A549 (cell line): ENCODE measurements around the gene NRXN3.

Source experiments
- CHD2 ChIP-seq: fragments of 150-350 bp; IDR thresholded peaks from 2 replicates; pipeline ENCODE4 v1.6.1; 2014; ENCODE audit warnings: low read length; ENCODE audit not compliant: partially characterized antibody
- ELK1 ChIP-seq: fragments of 150-350 bp; IDR thresholded peaks from 2 replicates; pipeline ENCODE4 v1.6.1; 2014; ENCODE audit warnings: low read depth, mild to moderate bottlenecking, low read length
- KDM5A ChIP-seq: fragments of 200-600 bp; sonication (generic); IDR thresholded peaks from 2 replicates; pipeline ENCODE4 v1.6.1; 2016; ENCODE audit warnings: antibody characterized with exemption, mild to moderate bottlenecking
- MYC ChIP-seq: IDR thresholded peaks from 2 replicates; pipeline ENCODE4 v1.6.1; 2012; ENCODE audit warnings: mild to moderate bottlenecking, inconsistent platforms, low read length, improper control_type of control experiment, borderline replicate concordance
- POLR2A ChIP-seq: IDR thresholded peaks from 2 replicates; pipeline ENCODE4 v1.6.1; 2012; ENCODE audit warnings: mild to moderate bottlenecking, low read length
- RAD21 ChIP-seq, 2 experiments: fragments of >200 bp in 1 of 2; sonication (Bioruptor Twin) in 1 of 2; formaldehyde crosslinking in 1 of 2; IDR thresholded peaks in 1 of 2; conservative IDR thresholded peaks in 1 of 2; 2 replicates in 1 of 2; 3 replicates in 1 of 2; pipeline ENCODE4 v1.6.1; 2012 to 2018; ENCODE audit warnings: inconsistent platforms in 1 of 2
- RARB ChIP-seq: fragments of 250-450 bp; sonication (Bioruptor Pico); IDR thresholded peaks from 2 replicates; pipeline ENCODE4 v1.8.0; 2021; ENCODE audit warnings: mild to moderate bottlenecking, moderate library complexity
- TF ChIP-seq, protein P1 (sequence below): fragments of >200 bp; sonication (Bioruptor Twin); formaldehyde crosslinking; IDR thresholded peaks from 3 replicates; pipeline ENCODE4 v1.5.1; 2016
- TF ChIP-seq, protein P2 (sequence below): fragments of 200-600 bp; sonication (generic); IDR thresholded peaks from 2 replicates; pipeline ENCODE4 v1.6.1; 2016; ENCODE audit warnings: antibody characterized with exemption, mild to moderate bottlenecking, moderate library complexity
- TF ChIP-seq, protein P3 (sequence below): fragments of >200 bp; sonication (Bioruptor Twin); formaldehyde crosslinking; IDR thresholded peaks from 2 replicates; pipeline ENCODE4 v1.6.1; 2016
- TF ChIP-seq, protein P4 (sequence below): fragments of 450-650 bp; IDR thresholded peaks from 2 replicates; pipeline ENCODE4 v1.6.1; 2014; ENCODE audit warnings: antibody characterized with exemption

DNA sequence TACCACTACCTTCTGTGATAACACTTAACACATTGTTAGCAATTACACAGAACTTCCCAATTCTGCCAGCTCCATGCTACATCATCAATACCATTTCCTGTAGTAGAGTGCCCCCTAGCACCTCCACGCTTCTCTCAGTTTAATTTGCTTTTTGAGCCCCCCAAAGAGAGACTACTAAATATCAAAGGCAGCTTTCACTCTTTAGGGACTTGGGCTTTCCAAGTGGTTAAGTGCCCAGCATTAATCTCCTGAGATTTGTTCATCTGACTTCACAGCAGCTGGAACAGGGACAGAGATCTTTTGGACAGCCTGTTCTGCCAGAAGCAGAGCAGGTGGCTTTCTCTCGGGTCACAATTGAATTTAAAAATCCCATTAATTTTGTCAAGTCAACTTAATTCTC is 1086.2 kb downstream of the NRXN3 start:
- TF ChIP-seq CHD2: no peak
- TF ChIP-seq, protein P1, sequence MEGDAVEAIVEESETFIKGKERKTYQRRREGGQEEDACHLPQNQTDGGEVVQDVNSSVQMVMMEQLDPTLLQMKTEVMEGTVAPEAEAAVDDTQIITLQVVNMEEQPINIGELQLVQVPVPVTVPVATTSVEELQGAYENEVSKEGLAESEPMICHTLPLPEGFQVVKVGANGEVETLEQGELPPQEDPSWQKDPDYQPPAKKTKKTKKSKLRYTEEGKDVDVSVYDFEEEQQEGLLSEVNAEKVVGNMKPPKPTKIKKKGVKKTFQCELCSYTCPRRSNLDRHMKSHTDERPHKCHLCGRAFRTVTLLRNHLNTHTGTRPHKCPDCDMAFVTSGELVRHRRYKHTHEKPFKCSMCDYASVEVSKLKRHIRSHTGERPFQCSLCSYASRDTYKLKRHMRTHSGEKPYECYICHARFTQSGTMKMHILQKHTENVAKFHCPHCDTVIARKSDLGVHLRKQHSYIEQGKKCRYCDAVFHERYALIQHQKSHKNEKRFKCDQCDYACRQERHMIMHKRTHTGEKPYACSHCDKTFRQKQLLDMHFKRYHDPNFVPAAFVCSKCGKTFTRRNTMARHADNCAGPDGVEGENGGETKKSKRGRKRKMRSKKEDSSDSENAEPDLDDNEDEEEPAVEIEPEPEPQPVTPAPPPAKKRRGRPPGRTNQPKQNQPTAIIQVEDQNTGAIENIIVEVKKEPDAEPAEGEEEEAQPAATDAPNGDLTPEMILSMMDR: no peak
- TF ChIP-seq MYC: no peak
- TF ChIP-seq RAD21 (conservative IDR thresholded peaks at IDR 0.05 in 1 of 2, IDR thresholded peaks at IDR 0.05 in 1 of 2): no peak
- TF ChIP-seq POLR2A: no peak
- no peak for TF ChIP-seq ELK1
- TF ChIP-seq, protein P2, sequence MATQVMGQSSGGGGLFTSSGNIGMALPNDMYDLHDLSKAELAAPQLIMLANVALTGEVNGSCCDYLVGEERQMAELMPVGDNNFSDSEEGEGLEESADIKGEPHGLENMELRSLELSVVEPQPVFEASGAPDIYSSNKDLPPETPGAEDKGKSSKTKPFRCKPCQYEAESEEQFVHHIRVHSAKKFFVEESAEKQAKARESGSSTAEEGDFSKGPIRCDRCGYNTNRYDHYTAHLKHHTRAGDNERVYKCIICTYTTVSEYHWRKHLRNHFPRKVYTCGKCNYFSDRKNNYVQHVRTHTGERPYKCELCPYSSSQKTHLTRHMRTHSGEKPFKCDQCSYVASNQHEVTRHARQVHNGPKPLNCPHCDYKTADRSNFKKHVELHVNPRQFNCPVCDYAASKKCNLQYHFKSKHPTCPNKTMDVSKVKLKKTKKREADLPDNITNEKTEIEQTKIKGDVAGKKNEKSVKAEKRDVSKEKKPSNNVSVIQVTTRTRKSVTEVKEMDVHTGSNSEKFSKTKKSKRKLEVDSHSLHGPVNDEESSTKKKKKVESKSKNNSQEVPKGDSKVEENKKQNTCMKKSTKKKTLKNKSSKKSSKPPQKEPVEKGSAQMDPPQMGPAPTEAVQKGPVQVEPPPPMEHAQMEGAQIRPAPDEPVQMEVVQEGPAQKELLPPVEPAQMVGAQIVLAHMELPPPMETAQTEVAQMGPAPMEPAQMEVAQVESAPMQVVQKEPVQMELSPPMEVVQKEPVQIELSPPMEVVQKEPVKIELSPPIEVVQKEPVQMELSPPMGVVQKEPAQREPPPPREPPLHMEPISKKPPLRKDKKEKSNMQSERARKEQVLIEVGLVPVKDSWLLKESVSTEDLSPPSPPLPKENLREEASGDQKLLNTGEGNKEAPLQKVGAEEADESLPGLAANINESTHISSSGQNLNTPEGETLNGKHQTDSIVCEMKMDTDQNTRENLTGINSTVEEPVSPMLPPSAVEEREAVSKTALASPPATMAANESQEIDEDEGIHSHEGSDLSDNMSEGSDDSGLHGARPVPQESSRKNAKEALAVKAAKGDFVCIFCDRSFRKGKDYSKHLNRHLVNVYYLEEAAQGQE: no peak
- TF ChIP-seq, protein P3, sequence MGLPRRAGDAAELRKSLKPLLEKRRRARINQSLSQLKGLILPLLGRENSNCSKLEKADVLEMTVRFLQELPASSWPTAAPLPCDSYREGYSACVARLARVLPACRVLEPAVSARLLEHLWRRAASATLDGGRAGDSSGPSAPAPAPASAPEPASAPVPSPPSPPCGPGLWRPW: no peak
- TF ChIP-seq RARB: no peak
- TF ChIP-seq, protein P4, sequence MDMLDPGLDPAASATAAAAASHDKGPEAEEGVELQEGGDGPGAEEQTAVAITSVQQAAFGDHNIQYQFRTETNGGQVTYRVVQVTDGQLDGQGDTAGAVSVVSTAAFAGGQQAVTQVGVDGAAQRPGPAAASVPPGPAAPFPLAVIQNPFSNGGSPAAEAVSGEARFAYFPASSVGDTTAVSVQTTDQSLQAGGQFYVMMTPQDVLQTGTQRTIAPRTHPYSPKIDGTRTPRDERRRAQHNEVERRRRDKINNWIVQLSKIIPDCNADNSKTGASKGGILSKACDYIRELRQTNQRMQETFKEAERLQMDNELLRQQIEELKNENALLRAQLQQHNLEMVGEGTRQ: no peak
- TF ChIP-seq KDM5A: no peak
